Measurements from ENCODE around the gene TBC1D2.
A peak's percentile ranks its signal among the peaks of the same experiment; 100 is the strongest.

TBC1D2 gene

GRCh38 chr9:98264516-98264915 is 9.1 kb upstream of the TBC1D2 start:
- DNase-seq (ENCODE audit: low read depth), result no peak
- TF ChIP-seq MYC (IDR thresholded peaks at IDR 0.05; ENCODE audit: low read depth, low read length), result no peak
- TF ChIP-seq MAX (IDR thresholded peaks at IDR 0.05; ENCODE audit: low read depth, low read length), result no peak
- H3K4me3 ChIP-seq (ENCODE audit: low read depth, low read length), result no peak overlapping the region

GRCh38 chr9:98263482-98264357 is 8.3 kb upstream of the TBC1D2 start:
- DNase-seq (ENCODE audit: low read depth), result peak; percentile 84
- TF ChIP-seq MYC (IDR thresholded peaks at IDR 0.05; ENCODE audit: low read depth, low read length) (peak; percentile 69), CTCF (IDR thresholded peaks at IDR 0.05; ENCODE audit: low read depth, low read length) (peak; percentile 94), POLR2A (IDR thresholded peaks at IDR 0.05; ENCODE audit: extremely low read depth, insufficient read length) (no peak), MAX (IDR thresholded peaks at IDR 0.05; ENCODE audit: low read depth, low read length) (0 out of 2 replicates have a peak, but pooled peaks have one; percentile 13)
- H3K4me3 ChIP-seq (ENCODE audit: low read depth, low read length), result no peak overlapping the region

GRCh38 chr9:98263080-98263479 is 7.6 kb upstream of the TBC1D2 start:
- no peak for DNase-seq (ENCODE audit: low read depth)
- TF ChIP-seq POLR2A (IDR thresholded peaks at IDR 0.05; ENCODE audit: extremely low read depth, insufficient read length), result no peak
- TF ChIP-seq CTCF (IDR thresholded peaks at IDR 0.05; ENCODE audit: low read depth, low read length), result no peak
- TF ChIP-seq MAX (IDR thresholded peaks at IDR 0.05; ENCODE audit: low read depth, low read length), result no peak
- H3K4me3 ChIP-seq (ENCODE audit: low read depth, low read length), result no peak overlapping the region

- TF ChIP-seq CTCF (IDR thresholded peaks at IDR 0.05; ENCODE audit: low read depth, low read length) (no peak), MAX (IDR thresholded peaks at IDR 0.05; ENCODE audit: low read depth, low read length) (no peak), POLR2A (IDR thresholded peaks at IDR 0.05; ENCODE audit: extremely low read depth, insufficient read length) (no peak), MYC (IDR thresholded peaks at IDR 0.05; ENCODE audit: low read depth, low read length) (no peak)
- DNase-seq (ENCODE audit: low read depth), result no peak
- H3K4me3 ChIP-seq (ENCODE audit: low read depth, low read length), result no peak overlapping the region
Observed at GRCh38 chr9:98262056-98262455, 6.6 kb upstream of the TBC1D2 start.

- no peak for DNase-seq (ENCODE audit: low read depth)
- TF ChIP-seq MAX (IDR thresholded peaks at IDR 0.05; ENCODE audit: low read depth, low read length) (no peak), MYC (IDR thresholded peaks at IDR 0.05; ENCODE audit: low read depth, low read length) (no peak), CTCF (IDR thresholded peaks at IDR 0.05; ENCODE audit: low read depth, low read length) (no peak), POLR2A (IDR thresholded peaks at IDR 0.05; ENCODE audit: extremely low read depth, insufficient read length) (no peak)
- no peak overlapping the region for H3K4me3 ChIP-seq (ENCODE audit: low read depth, low read length)
Observed at GRCh38 chr9:98260635-98261034, 5.2 kb upstream of the TBC1D2 start.

GRCh38 chr9:98259791-98260190 is 4.3 kb upstream of the TBC1D2 start:
- DNase-seq (ENCODE audit: low read depth), result no peak
- H3K4me3 ChIP-seq (ENCODE audit: low read depth, low read length), result no peak overlapping the region
- TF ChIP-seq MYC (IDR thresholded peaks at IDR 0.05; ENCODE audit: low read depth, low read length) (no peak), CTCF (IDR thresholded peaks at IDR 0.05; ENCODE audit: low read depth, low read length) (no peak), POLR2A (IDR thresholded peaks at IDR 0.05; ENCODE audit: extremely low read depth, insufficient read length) (no peak), MAX (IDR thresholded peaks at IDR 0.05; ENCODE audit: low read depth, low read length) (no peak)

Measured in NB4 (cell line).